Lung (tissue), 13 donors: ENCODE data around the gene DCLRE1A. TPM values are rescaled to one million over a fixed set of nuclear protein-coding genes. Genes with fewer than 3 reads are reported as not detected.

Source experiments
- ATAC-seq: fragments of 200-7000 bp; cut with Tn5 transposase; one replicate; pipeline ENCODE4 v1.9.1; 2020; ENCODE audit warnings: moderate number of reproducible peaks; ENCODE audit not compliant: insufficient read depth, low FRiP score
- DNase-seq, 3 donors: peaks; one replicate each; pipeline ENCODE4 v3.0.0-alpha.2; 2013 to 2017
- H3K27ac ChIP-seq, 2 donors: one replicate each; pipeline ENCODE4 v1.5.1; 2013; ENCODE audit warnings: mild to moderate bottlenecking in 2 of 2, moderate library complexity in 2 of 2, control low read depth in 1 of 2, inconsistent platforms in 1 of 2, low read depth in 1 of 2, low read length in 1 of 2
- H3K27me3 ChIP-seq, 3 donors: one replicate each; pipeline ENCODE4 v1.5.1; 2013; ENCODE audit warnings: low read length in 2 of 3; ENCODE audit not compliant: control insufficient read depth in 3 of 3, insufficient read depth in 3 of 3
- H3K36me3 ChIP-seq, 4 donors: one replicate each; pipeline ENCODE4 v1.5.1; 2013; ENCODE audit warnings: low read length in 4 of 4, mild to moderate bottlenecking in 1 of 4, moderate library complexity in 1 of 4; ENCODE audit not compliant: control insufficient read depth in 4 of 4, insufficient read depth in 4 of 4
- H3K4me1 ChIP-seq, 5 donors: one replicate each; pipeline ENCODE4 v1.5.1; 2013; ENCODE audit warnings: low read length in 5 of 5, mild to moderate bottlenecking in 2 of 5, moderate library complexity in 1 of 5; ENCODE audit not compliant: control insufficient read depth in 5 of 5, insufficient read depth in 5 of 5
- H3K4me3 ChIP-seq: one replicate; pipeline ENCODE4 v1.5.1; 2013; ENCODE audit warnings: mild to moderate bottlenecking, control low read depth, moderate library complexity
- H3K9ac ChIP-seq, 2 donors: one replicate each; pipeline ENCODE4 v1.5.1; 2013; ENCODE audit warnings: low read length in 2 of 2, control low read depth in 1 of 2; ENCODE audit not compliant: insufficient read depth in 1 of 2
- H3K9me3 ChIP-seq, 4 donors: one replicate each; pipeline ENCODE4 v1.5.1; 2013; ENCODE audit warnings: low read length in 3 of 4, mild to moderate bottlenecking in 1 of 4, moderate library complexity in 1 of 4; ENCODE audit not compliant: control insufficient read depth in 4 of 4, insufficient read depth in 3 of 4
- WGBS, 2 donors: extraction: QIAGEN DNeasy Blood & Tissue Kit; methylation state at CpG; one replicate each; pipeline ENCODE4 v1.1.7; 2013; 5-methylcytosine and 5-hydroxymethylcytosine counted together
- polyA plus RNA-seq, 2 donors: library from polyadenylated mRNA; stranded (reverse); fragments of 200-250 nt; gene quantifications; one replicate each; pipeline ENCODE4 v1.2.1, GENCODE V29; 2013
- small RNA-seq: library from RNA; depleted of rRNA; stranded (forward); fragments of <200 nt; gene quantifications from one replicate; pipeline ENCODE3, GENCODE V24; 2014; ENCODE audit warnings: low replicate concordance
- total RNA-seq, 2 donors: library from RNA; depleted of rRNA in 1 of 2; stranded (reverse); fragments of >200 nt in 1 of 2; gene quantifications; one replicate each; pipeline ENCODE4 v1.2.1, GENCODE V29; 2014 to 2021
- TF ChIP-seq, protein P1 (sequence below): IDR thresholded peaks from 2 replicates; pipeline ENCODE4 v1.5.1; 2012; ENCODE audit warnings: mild to moderate bottlenecking; ENCODE audit errors: control extremely low read depth, extremely low read depth
- donor health status: control.
- donor health status: control.
- donor health status: Bipolar disorder and iron deficiency.
- donor health status: healthy.
- donor health status: DM: yes; HTN: yes; CAD: no.

The DCLRE1A gene
- total and polyA plus RNA-seq, 4 donors = 4.5 to 12.1 (median 5.4) TPM

DNA sequence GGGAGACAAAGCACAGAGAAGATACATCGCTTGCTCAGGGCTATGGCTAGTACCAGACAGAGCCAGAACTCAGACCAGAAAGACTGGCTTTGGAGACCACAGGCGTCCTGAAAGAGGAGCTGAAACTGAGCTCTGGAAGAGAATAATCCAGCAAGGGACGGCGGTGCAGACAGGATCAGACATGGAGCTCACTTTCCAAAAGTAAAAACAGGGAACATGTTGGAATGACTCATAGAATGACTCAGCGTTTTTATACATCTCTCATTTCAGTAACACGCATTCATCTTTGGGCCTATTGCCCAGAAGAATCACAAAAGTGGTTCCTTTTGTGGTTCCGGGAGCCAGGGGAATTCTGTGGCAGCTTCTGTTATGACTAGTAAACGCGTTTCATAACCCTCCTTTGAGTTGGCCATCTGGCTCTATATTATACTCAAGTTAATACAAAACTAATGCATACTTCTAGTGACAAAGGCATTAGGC is 65.2 kb downstream of the DCLRE1A start:
- Histone ChIP-seq H3K27ac (no peak overlapping the region), H3K9me3 (no peaks in the 10 kb centered on the region), H3K36me3 (no peaks in the 10 kb centered on the region), H3K27me3 (no peaks in the 10 kb centered on the region), H3K4me3 (no peak overlapping the region), H3K4me1 (no peaks in the 10 kb centered on the region), H3K9ac (no peak overlapping the region)
- TF ChIP-seq, protein P1, sequence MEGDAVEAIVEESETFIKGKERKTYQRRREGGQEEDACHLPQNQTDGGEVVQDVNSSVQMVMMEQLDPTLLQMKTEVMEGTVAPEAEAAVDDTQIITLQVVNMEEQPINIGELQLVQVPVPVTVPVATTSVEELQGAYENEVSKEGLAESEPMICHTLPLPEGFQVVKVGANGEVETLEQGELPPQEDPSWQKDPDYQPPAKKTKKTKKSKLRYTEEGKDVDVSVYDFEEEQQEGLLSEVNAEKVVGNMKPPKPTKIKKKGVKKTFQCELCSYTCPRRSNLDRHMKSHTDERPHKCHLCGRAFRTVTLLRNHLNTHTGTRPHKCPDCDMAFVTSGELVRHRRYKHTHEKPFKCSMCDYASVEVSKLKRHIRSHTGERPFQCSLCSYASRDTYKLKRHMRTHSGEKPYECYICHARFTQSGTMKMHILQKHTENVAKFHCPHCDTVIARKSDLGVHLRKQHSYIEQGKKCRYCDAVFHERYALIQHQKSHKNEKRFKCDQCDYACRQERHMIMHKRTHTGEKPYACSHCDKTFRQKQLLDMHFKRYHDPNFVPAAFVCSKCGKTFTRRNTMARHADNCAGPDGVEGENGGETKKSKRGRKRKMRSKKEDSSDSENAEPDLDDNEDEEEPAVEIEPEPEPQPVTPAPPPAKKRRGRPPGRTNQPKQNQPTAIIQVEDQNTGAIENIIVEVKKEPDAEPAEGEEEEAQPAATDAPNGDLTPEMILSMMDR = no peak
- 45 to 58% methylated on average over 9 of the region's 9 CpGs for WGBS, 2 donors
- ATAC-seq = peak; percentile 55
- peak in 1 of 3 donors; percentile 25 for DNase-seq

Small RNAs within 50 kb of the gene (small RNA-seq; reads per million reads assigned to genes)
- not detected for gene RF00560

Other genes with a start within 250 kb of the DCLRE1A start
- not detected for gene NRAP, start 190.0 kb downstream of the DCLRE1A start, total RNA-seq
- gene NRAP, start 190.0 kb downstream of the DCLRE1A start, polyA plus RNA-seq = under 1 TPM; 0.02 to 0.04 TPM
- gene CASP7, start 174.2 kb downstream of the DCLRE1A start, total RNA-seq = 10 to 100 TPM; 24.4 to 48.2 TPM
- 10 to 100 TPM; 15.4 to 28.7 TPM for gene CASP7, start 174.2 kb downstream of the DCLRE1A start, polyA plus RNA-seq
- 10 to 100 TPM; 11.6 to 21.9 TPM for gene PLEKHS1, start 102.4 kb downstream of the DCLRE1A start, total RNA-seq
- gene PLEKHS1, start 102.4 kb downstream of the DCLRE1A start, polyA plus RNA-seq = 1 to 10 TPM; 4.2 to 9.3 TPM
- gene NHLRC2, start 579 bp upstream of the DCLRE1A start, total RNA-seq = 10 to 100 TPM; 46.3 to 49.0 TPM
- 1 to 10 TPM; 4.2 to 7.5 TPM for gene NHLRC2, start 579 bp upstream of the DCLRE1A start, polyA plus RNA-seq
- 10 to 100 TPM in 1 of 2 donors, 1 to 10 TPM in 1; 8.8 to 21.4 TPM for gene ADRB1, start 189.8 kb upstream of the DCLRE1A start, total RNA-seq
- 1 to 10 TPM; 6.6 to 7.0 TPM for gene ADRB1, start 189.8 kb upstream of the DCLRE1A start, polyA plus RNA-seq